Measurements from ENCODE around the gene METRNL.
"Not testable (repeated sequence)": the region's sequence is repeated elsewhere in the genome, so short reads cannot be mapped to it uniquely, and the experiment has no call there.

The METRNL gene

GRCh38 chr17:83138820-83139219, 59.4 kb downstream of the METRNL start:
- DNase-seq (ENCODE audit: low read depth in 3 of 3): no peak

GRCh38 chr17:83139541-83140248, 60.3 kb downstream of the METRNL start:
- DNase-seq (ENCODE audit: low read depth in 3 of 3): not testable (repeated sequence)

- DNase-seq (ENCODE audit: low read depth in 3 of 3): not testable (repeated sequence)
These were observed 60.8 kb downstream of the METRNL start for GRCh38 chr17:83140249-83140566.

GRCh38 chr17:83142619-83143018, 63.2 kb downstream of the METRNL start:
- no peak for DNase-seq (ENCODE audit: low read depth in 3 of 3)

GRCh38 chr17:83143817-83144231, 64.4 kb downstream of the METRNL start:
- DNase-seq (ENCODE audit: low read depth in 3 of 3): no peak
